Tibial nerve (tissue), 4 donors: ENCODE results near the gene BCL2L11.

Experiments
- CTCF ChIP-seq, 5 experiments: fragments of 200-600 bp in 3 of 5; fragments of 450-650 bp in 2 of 5; sonication (generic) in 3 of 5; IDR thresholded peaks; one replicate each; pipeline ENCODE4 v1.5.1; 2016 to 2019; ENCODE audit warnings: antibody characterized with exemption in 5 of 5, mild to moderate bottlenecking in 3 of 5, moderate library complexity in 2 of 5
- EP300 ChIP-seq, 2 donors: sonication (generic); formaldehyde crosslinking; IDR thresholded peaks; one replicate each; pipeline ENCODE4 v1.6.1; 2017; ENCODE audit warnings: antibody characterized with exemption in 2 of 2, mild to moderate bottlenecking in 1 of 2
- POLR2A ChIP-seq, 2 donors: fragments of 450-650 bp; IDR thresholded peaks; one replicate each; pipeline ENCODE4 v1.6.1; 2017; ENCODE audit warnings: antibody characterized with exemption in 2 of 2, mild to moderate bottlenecking in 2 of 2, moderate library complexity in 2 of 2

DNA sequence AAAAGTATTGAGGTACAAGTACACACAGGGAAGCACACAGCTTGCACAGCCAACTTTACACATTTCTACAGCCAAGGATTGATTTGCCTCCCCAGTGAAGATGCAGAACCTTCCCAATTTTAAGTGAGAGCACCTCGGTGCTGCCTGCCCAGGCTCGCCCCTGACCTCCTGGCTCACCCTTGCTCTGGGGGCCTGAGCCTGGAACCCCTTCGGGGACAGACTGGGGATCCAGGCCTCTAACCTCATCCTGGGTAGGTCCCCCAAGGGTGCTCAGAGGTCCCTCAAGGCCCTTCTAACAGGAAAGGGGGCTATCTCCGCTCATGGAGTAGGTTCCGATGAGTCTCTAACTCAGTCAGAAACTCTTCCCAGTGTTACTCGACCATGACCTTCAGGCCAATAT, 53.1 kb downstream of the BCL2L11 start:
- TF ChIP-seq CTCF (IDR thresholded peaks at IDR 0.05), result no peak
- no peak for TF ChIP-seq POLR2A (IDR thresholded peaks at IDR 0.05)
- no peak for TF ChIP-seq EP300 (IDR thresholded peaks at IDR 0.05)
